Measurements from ENCODE around the gene CISH. TPM values are rescaled to one million over a fixed set of nuclear protein-coding genes. Genes with fewer than 3 reads are reported as not detected.

The CISH gene
- total and polyA plus RNA-seq, 2 of the 4 experiments (the other 2 are of a cell fraction) = 0.90 to 4.0 TPM

DNA sequence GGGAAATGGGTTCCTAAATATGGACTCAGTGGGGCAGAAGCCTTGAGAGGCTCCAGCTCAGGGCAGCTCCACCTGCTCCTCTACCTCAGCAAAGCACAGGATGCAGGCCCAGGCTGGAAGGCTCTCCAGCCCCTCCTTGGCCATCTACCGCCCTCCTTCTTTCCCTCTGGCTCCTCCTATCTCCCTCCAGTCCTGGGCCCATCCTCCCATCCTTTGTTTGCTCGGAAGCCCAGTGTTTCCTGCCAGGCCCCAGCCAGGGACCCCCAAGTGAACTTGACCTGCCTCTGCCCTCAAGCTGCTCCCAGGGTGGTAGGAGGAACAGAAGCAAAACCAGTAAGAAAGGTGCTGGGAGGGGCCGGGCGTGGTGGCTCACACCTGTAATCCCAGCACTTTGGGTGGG lies 25.4 kb upstream of the CISH start:
- Histone ChIP-seq H3K9me1 (ENCODE audit: insufficient read depth, low read length) (peaks cover 15% of the 10 kb centered on the region), H3K9me3 (ENCODE audit: control insufficient read depth, insufficient read depth, low read length) (no peaks in the 10 kb centered on the region), H2BK20ac (ENCODE audit: low read depth, low read length) (no peak overlapping the region), H2AFZ (replicated peaks; ENCODE audit: low read length, poor library complexity) (no peak overlapping the region), H3K4me1 (ENCODE audit: control insufficient read depth, insufficient read depth, low read length) (peaks cover 6% of the 10 kb centered on the region), H3K27ac (ENCODE audit: insufficient read depth, low read length) (no peak overlapping the region), H3K23ac (ENCODE audit: low read depth, low read length) (no peak overlapping the region), H3K18ac (ENCODE audit: low read depth, low read length) (no peak overlapping the region), H3K79me1 (ENCODE audit: low read depth in 1 of 2, low read length in 2 of 2) (peaks cover 0 to 8% of the 10 kb centered on the region in 2 experiments; a peak in 1 of 4 replicates), H3K9ac (ENCODE audit: low read depth, low read length) (no peak overlapping the region), H3K4me3 (ENCODE audit: insufficient read depth, low read depth, low read length) (no peak overlapping the region), H2BK5ac (ENCODE audit: low read depth, low read length, poor library complexity, severe bottlenecking) (no peak overlapping the region), H4K5ac (ENCODE audit: low read depth, low read length) (no peak overlapping the region), H3K36me3 (ENCODE audit: control insufficient read depth, insufficient read depth, low read length) (no peaks in the 10 kb centered on the region; the same call in 1 of the 2 replicates), H2AK5ac (ENCODE audit: low read depth, low read length) (no peak overlapping the region), H4K8ac (ENCODE audit: low read depth in 2 of 2, low read length in 2 of 2) (no peak overlapping the region), H3K4me2 (ENCODE audit: low read depth, low read length) (no peak overlapping the region), H3K56ac (ENCODE audit: extremely low read depth, insufficient read depth, low read length) (no peak overlapping the region), H2AK9ac (replicated peaks; ENCODE audit: low read depth, low read length, poor library complexity) (no peak overlapping the region), H3K4ac (ENCODE audit: low read depth, low read length) (no peak overlapping the region), H4K20me1 (ENCODE audit: insufficient read depth, low read length) (peaks cover 10% of the 10 kb centered on the region), H2BK15ac (ENCODE audit: low read depth, low read length) (no peak overlapping the region), H3K14ac (replicated peaks; ENCODE audit: low read depth, low read length) (no peak overlapping the region), H3K27me3 (ENCODE audit: control insufficient read depth, insufficient read depth, low read length) (no peaks in the 10 kb centered on the region), H4K91ac (ENCODE audit: insufficient read depth, low read depth, low read length) (no peak overlapping the region), H2BK120ac (ENCODE audit: low read depth, low read length) (no peak overlapping the region)
- in situ Hi-C loops (cut with MboI; ENCODE audit: low sequenced_read_pairs) (no loop called here), intact Hi-C loops (cut with micrococcal nuclease) (no loop called here), dilution Hi-C loops (cut with HindIII; ENCODE audit: low sequenced_read_pairs, unreplicated experiment) (no loop called here)
- DNase-seq (no peak), ATAC-seq (ENCODE audit: low read depth) (no peak)
- ChIA-PET POLR2A (ENCODE audit: unreplicated experiment) (no interaction called here), CTCF (interaction anchor here (1.0 kb wide), 1 partner anchor 9 kb away, joined by 3 read pairs; no protein-coding TSS in a partner anchor)
- TF ChIP-seq, protein P1, sequence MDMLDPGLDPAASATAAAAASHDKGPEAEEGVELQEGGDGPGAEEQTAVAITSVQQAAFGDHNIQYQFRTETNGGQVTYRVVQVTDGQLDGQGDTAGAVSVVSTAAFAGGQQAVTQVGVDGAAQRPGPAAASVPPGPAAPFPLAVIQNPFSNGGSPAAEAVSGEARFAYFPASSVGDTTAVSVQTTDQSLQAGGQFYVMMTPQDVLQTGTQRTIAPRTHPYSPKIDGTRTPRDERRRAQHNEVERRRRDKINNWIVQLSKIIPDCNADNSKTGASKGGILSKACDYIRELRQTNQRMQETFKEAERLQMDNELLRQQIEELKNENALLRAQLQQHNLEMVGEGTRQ (IDR thresholded peaks at IDR 0.05; ENCODE audit: low read depth, low read length) = no peak
- TF ChIP-seq SMC3 (IDR thresholded peaks at IDR 0.05; ENCODE audit: low read depth, low read length) (no peak), CTCF (conservative IDR thresholded peaks at IDR 0.05; ENCODE audit: low read depth, low read length) (no peak), CHD1 (IDR thresholded peaks at IDR 0.05; ENCODE audit: low read depth, low read length) (no peak)
- WGBS, 2 experiments (ENCODE audit: extremely low coverage in 2 of 2, insufficient read length in 1 of 2) = no CpG with 5 or more reads among the region's 4 CpGs
- BruUV-seq (replicated peaks) = no TSS peak
